ENCODE measurements around the gene PSMB9. TPM values are rescaled to one million over a fixed set of nuclear protein-coding genes. Genes with fewer than 3 reads are reported as not detected.

The PSMB9 gene
- total and polyA plus RNA-seq, 2 donors = 6.7 to 53.0 TPM

Small RNAs within 50 kb of the gene (small RNA-seq; reads per million reads assigned to genes)
- gene HLA-Z = not detected

Other genes starting within 250 kb of the PSMB9 start
- gene HLA-DQA1, start 216.8 kb upstream of the PSMB9 start, total RNA-seq = 16.0 TPM
- 41.8 TPM for gene HLA-DQA1, start 216.8 kb upstream of the PSMB9 start, polyA plus RNA-seq
- 4.0 TPM for gene HLA-DQB1, start 187.5 kb upstream of the PSMB9 start, total RNA-seq
- gene HLA-DQB1, start 187.5 kb upstream of the PSMB9 start, polyA plus RNA-seq = 36.1 TPM
- 0.95 TPM for gene HLA-DQA2, start 112.8 kb upstream of the PSMB9 start, total RNA-seq
- not detected for gene HLA-DQA2, start 112.8 kb upstream of the PSMB9 start, polyA plus RNA-seq
- 0.21 TPM for gene HLA-DQB2, start 90.7 kb upstream of the PSMB9 start, total RNA-seq
- gene HLA-DQB2, start 90.7 kb upstream of the PSMB9 start, polyA plus RNA-seq = 0.10 TPM
- 0.42 TPM for gene HLA-DOB, start 37.2 kb upstream of the PSMB9 start, total RNA-seq
- gene HLA-DOB, start 37.2 kb upstream of the PSMB9 start, polyA plus RNA-seq = 0.90 TPM
- gene TAP2, start 15.5 kb upstream of the PSMB9 start, total RNA-seq = 14.0 TPM
- gene TAP2, start 15.5 kb upstream of the PSMB9 start, polyA plus RNA-seq = 18.5 TPM
- 24.9 TPM for gene PSMB8, start 10.1 kb upstream of the PSMB9 start, total RNA-seq
- 82.0 TPM for gene PSMB8, start 10.1 kb upstream of the PSMB9 start, polyA plus RNA-seq
- 16.7 TPM for gene TAP1, start 488 bp upstream of the PSMB9 start, total RNA-seq
- gene TAP1, start 488 bp upstream of the PSMB9 start, polyA plus RNA-seq = 49.8 TPM
- 8.9 TPM for gene HLA-DMB, start 86.8 kb downstream of the PSMB9 start, total RNA-seq
- gene HLA-DMB, start 86.8 kb downstream of the PSMB9 start, polyA plus RNA-seq = 16.4 TPM
- 8.9 TPM for gene HLA-DMA, start 98.9 kb downstream of the PSMB9 start, total RNA-seq
- 30.4 TPM for gene HLA-DMA, start 98.9 kb downstream of the PSMB9 start, polyA plus RNA-seq
- 79.0 TPM for gene BRD2, start 114.4 kb downstream of the PSMB9 start, total RNA-seq
- gene BRD2, start 114.4 kb downstream of the PSMB9 start, polyA plus RNA-seq = 138 TPM
- 2.7 TPM for gene HLA-DOA, start 155.4 kb downstream of the PSMB9 start, total RNA-seq
- gene HLA-DOA, start 155.4 kb downstream of the PSMB9 start, polyA plus RNA-seq = 5.7 TPM
- gene HLA-DPA1, start 219.5 kb downstream of the PSMB9 start, total RNA-seq = 25.4 TPM
- 51.6 TPM for gene HLA-DPA1, start 219.5 kb downstream of the PSMB9 start, polyA plus RNA-seq
- gene HLA-DPB1, start 221.8 kb downstream of the PSMB9 start, total RNA-seq = 16.4 TPM
- gene HLA-DPB1, start 221.8 kb downstream of the PSMB9 start, polyA plus RNA-seq = 74.7 TPM

Data from urinary bladder (tissue), 2 donors.